Nephron progenitor cell (in vitro differentiated cells): ENCODE results near the gene EVL.

ENCODE experiments used
- DNase-seq: peaks from one replicate; pipeline ENCODE4 v3.0.0; 2021
- H3K27ac Mint-ChIP-seq: 2 replicates; pipeline ENCODE4 v1.8.0; 2021; ENCODE audit warnings: mild to moderate bottlenecking, moderate library complexity, mixed read lengths
- H3K27me3 Mint-ChIP-seq: 2 replicates; pipeline ENCODE4 v1.8.0; 2021; ENCODE audit warnings: mild to moderate bottlenecking, low read depth, mixed read lengths; ENCODE audit not compliant: poor library complexity
- H3K36me3 Mint-ChIP-seq: 2 replicates; pipeline ENCODE4 v1.8.0; 2021; ENCODE audit warnings: low read depth, mixed read lengths
- H3K4me1 Mint-ChIP-seq: 2 replicates; pipeline ENCODE4 v1.8.0; 2021; ENCODE audit warnings: mixed read lengths
- H3K4me3 Mint-ChIP-seq: 2 replicates; pipeline ENCODE4 v1.8.0; 2021; ENCODE audit warnings: mild to moderate bottlenecking, moderate library complexity, mixed read lengths
- H3K9me3 Mint-ChIP-seq: 2 replicates; pipeline ENCODE4 v1.8.0; 2021; ENCODE audit warnings: mild to moderate bottlenecking, moderate library complexity, mixed read lengths
- CTCF ChIP-seq: fragments of 200-600 bp; sonication (generic); IDR thresholded peaks from 2 replicates; pipeline ENCODE4 v1.5.0; 2021; ENCODE audit warnings: antibody characterized with exemption

EVL gene

GRCh38 chr14:100042286-100042685, 22.9 kb upstream of the EVL start:
- DNase-seq = no peak
- no peak for TF ChIP-seq CTCF
- H3K4me1 Mint-ChIP-seq = peaks cover 43% of the 10 kb centered on the region
- H3K36me3 Mint-ChIP-seq = peaks cover 14% of the 10 kb centered on the region
- H3K4me3 Mint-ChIP-seq = no peak overlapping the region
- peak overlapping the region; percentile 89 for H3K27ac Mint-ChIP-seq
- H3K27me3 Mint-ChIP-seq = no peaks in the 10 kb centered on the region
- H3K9me3 Mint-ChIP-seq = no peaks in the 10 kb centered on the region

- Mint-ChIP-seq H3K36me3 (peaks cover 7% of the 10 kb centered on the region), H3K4me3 (no peak overlapping the region), H3K27me3 (no peaks in the 10 kb centered on the region), H3K4me1 (peaks cover 31% of the 10 kb centered on the region), H3K9me3 (no peaks in the 10 kb centered on the region), H3K27ac (peak overlapping the region; percentile 62)
- TF ChIP-seq CTCF = no peak
- DNase-seq = no peak
Observed at GRCh38 chr14:100045642-100046344, 19.4 kb upstream of the EVL start.

- H3K4me3 Mint-ChIP-seq = no peak overlapping the region
- H3K27me3 Mint-ChIP-seq = no peaks in the 10 kb centered on the region
- no peaks in the 10 kb centered on the region for H3K9me3 Mint-ChIP-seq
- H3K4me1 Mint-ChIP-seq = peaks cover 36% of the 10 kb centered on the region
- H3K36me3 Mint-ChIP-seq = peaks cover 16% of the 10 kb centered on the region
- TF ChIP-seq CTCF = no peak
- no peak overlapping the region for H3K27ac Mint-ChIP-seq
- DNase-seq = no peak
Observed at GRCh38 chr14:100047600-100047999, 17.6 kb upstream of the EVL start.

GRCh38 chr14:100048786-100049185, 16.4 kb upstream of the EVL start:
- Mint-ChIP-seq H3K9me3 (no peaks in the 10 kb centered on the region), H3K4me1 (peaks cover 35% of the 10 kb centered on the region), H3K27me3 (no peaks in the 10 kb centered on the region), H3K4me3 (no peak overlapping the region), H3K36me3 (peaks cover 16% of the 10 kb centered on the region), H3K27ac (peak overlapping the region; percentile 66)
- no peak for TF ChIP-seq CTCF
- no peak for DNase-seq

- H3K4me3 Mint-ChIP-seq = no peak overlapping the region
- DNase-seq = no peak
- no peak for TF ChIP-seq CTCF
- H3K36me3 Mint-ChIP-seq = peaks cover 16% of the 10 kb centered on the region
- no peaks in the 10 kb centered on the region for H3K27me3 Mint-ChIP-seq
- H3K27ac Mint-ChIP-seq = no peak overlapping the region
- peaks cover 36% of the 10 kb centered on the region for H3K4me1 Mint-ChIP-seq
- H3K9me3 Mint-ChIP-seq = no peaks in the 10 kb centered on the region
Observed at GRCh38 chr14:100049220-100049619, 16.0 kb upstream of the EVL start.

GRCh38 chr14:100051103-100051502, 14.1 kb upstream of the EVL start:
- Mint-ChIP-seq H3K9me3 (no peaks in the 10 kb centered on the region), H3K27ac (no peak overlapping the region), H3K4me1 (peaks cover 41% of the 10 kb centered on the region), H3K36me3 (peaks cover 16% of the 10 kb centered on the region), H3K4me3 (no peak overlapping the region), H3K27me3 (no peaks in the 10 kb centered on the region)
- no peak for DNase-seq
- TF ChIP-seq CTCF = no peak
